ENCODE results near the gene MOK.
A peak's percentile ranks its signal among the peaks of the same experiment; 100 is the strongest.

MOK gene

GRCh38 chr14:102230481-102231210, 74.3 kb downstream of the MOK start:
- Histone ChIP-seq H3K23ac (ENCODE audit: low read length in 2 of 2) (peak overlapping the region in 1 of 2 experiments; percentile 35), H2BK120ac (ENCODE audit: low read depth, low read length) (no peak overlapping the region), H2BK5ac (ENCODE audit: low read depth, low read length, poor library complexity, severe bottlenecking) (no peak overlapping the region), H4K91ac (ENCODE audit: low read length) (no peak overlapping the region), H2AFZ (ENCODE audit: low read depth, low read length) (no peak overlapping the region), H2BK12ac (ENCODE audit: low read length in 2 of 2) (no peak overlapping the region), H2BK15ac (ENCODE audit: low read depth, poor library complexity, severe bottlenecking) (no peak overlapping the region), H3K14ac (ENCODE audit: low read length in 2 of 2) (no peak overlapping the region), H3K4ac (ENCODE audit: low read depth in 1 of 2, low read length in 2 of 2) (no peak overlapping the region), H2AK5ac (ENCODE audit: low read length, severe bottlenecking) (no peak overlapping the region), H3K27me3 (ENCODE audit: control insufficient read depth in 1 of 2, insufficient read depth in 1 of 2, low read length in 2 of 2) (no peaks in the 10 kb centered on the region), H3K27ac (ENCODE audit: low read length, poor library complexity, severe bottlenecking) (no peak overlapping the region), H3K18ac (ENCODE audit: low read depth in 1 of 2, low read length in 2 of 2) (no peak overlapping the region), H3K4me1 (ENCODE audit: control insufficient read depth, insufficient read depth, low read depth, low read length) (peaks cover 7% of the 10 kb centered on the region), H3K4me2 (ENCODE audit: low read length, poor library complexity, severe bottlenecking) (no peak overlapping the region), H3K9me3 (ENCODE audit: control insufficient read depth, low read length) (no peaks in the 10 kb centered on the region), H4K8ac (ENCODE audit: low read length) (peak overlapping the region; percentile 13), H3K9ac (ENCODE audit: low read length) (no peak overlapping the region), H3K79me1 (replicated peaks; ENCODE audit: low read length, poor library complexity, severe bottlenecking) (peaks cover 17% of the 10 kb centered on the region), H3K4me3 (ENCODE audit: insufficient read depth in 1 of 2, low read depth in 1 of 2, low read length in 2 of 2) (peak overlapping the region in 1 of 2 experiments; percentile 5), H3K36me3 (ENCODE audit: control insufficient read depth in 1 of 2, insufficient read depth in 2 of 2, low read depth in 1 of 2, low read length in 2 of 2) (peaks cover 37 to 71% of the 10 kb centered on the region in 2 experiments)
- 92% methylated on average over 22 of the region's 22 CpGs for WGBS
- DNase-seq: no peak

- Histone ChIP-seq H2AK5ac (ENCODE audit: low read length, severe bottlenecking) (no peak overlapping the region), H3K14ac (ENCODE audit: low read length in 2 of 2) (no peak overlapping the region), H3K9me3 (ENCODE audit: control insufficient read depth, low read length) (no peaks in the 10 kb centered on the region), H2BK15ac (ENCODE audit: low read depth, poor library complexity, severe bottlenecking) (no peak overlapping the region), H3K4me3 (ENCODE audit: insufficient read depth in 1 of 2, low read depth in 1 of 2, low read length in 2 of 2) (no peak overlapping the region), H3K23ac (ENCODE audit: low read length in 2 of 2) (no peak overlapping the region), H3K4ac (ENCODE audit: low read depth in 1 of 2, low read length in 2 of 2) (no peak overlapping the region), H2BK12ac (ENCODE audit: low read length in 2 of 2) (no peak overlapping the region), H3K27ac (ENCODE audit: low read length, poor library complexity, severe bottlenecking) (no peak overlapping the region), H3K27me3 (ENCODE audit: control insufficient read depth in 1 of 2, insufficient read depth in 1 of 2, low read length in 2 of 2) (no peaks in the 10 kb centered on the region), H3K36me3 (ENCODE audit: control insufficient read depth in 1 of 2, insufficient read depth in 2 of 2, low read depth in 1 of 2, low read length in 2 of 2) (peaks cover 39 to 72% of the 10 kb centered on the region in 2 experiments), H3K9ac (ENCODE audit: low read length) (no peak overlapping the region), H3K18ac (ENCODE audit: low read depth in 1 of 2, low read length in 2 of 2) (no peak overlapping the region), H2BK120ac (ENCODE audit: low read depth, low read length) (no peak overlapping the region), H3K4me1 (ENCODE audit: control insufficient read depth, insufficient read depth, low read depth, low read length) (peaks cover 10% of the 10 kb centered on the region), H3K79me1 (replicated peaks; ENCODE audit: low read length, poor library complexity, severe bottlenecking) (peaks cover 17% of the 10 kb centered on the region), H4K91ac (ENCODE audit: low read length) (no peak overlapping the region), H3K4me2 (ENCODE audit: low read length, poor library complexity, severe bottlenecking) (no peak overlapping the region), H4K8ac (ENCODE audit: low read length) (no peak overlapping the region), H2AFZ (ENCODE audit: low read depth, low read length) (no peak overlapping the region), H2BK5ac (ENCODE audit: low read depth, low read length, poor library complexity, severe bottlenecking) (no peak overlapping the region)
- WGBS: 99% methylated on average over 8 of the region's 9 CpGs
- DNase-seq: no peak
Measured at GRCh38 chr14:102229739-102230092, 75.2 kb downstream of the MOK start.

GRCh38 chr14:102229071-102229738, 75.8 kb downstream of the MOK start:
- Histone ChIP-seq H3K79me1 (replicated peaks; ENCODE audit: low read length, poor library complexity, severe bottlenecking) (peaks cover 17% of the 10 kb centered on the region), H3K36me3 (ENCODE audit: control insufficient read depth in 1 of 2, insufficient read depth in 2 of 2, low read depth in 1 of 2, low read length in 2 of 2) (peaks cover 44 to 72% of the 10 kb centered on the region in 2 experiments), H4K91ac (ENCODE audit: low read length) (no peak overlapping the region)

GRCh38 chr14:102227184-102227964, 77.6 kb downstream of the MOK start:
- H4K8ac ChIP-seq (ENCODE audit: low read length): no peak overlapping the region
- H2BK120ac ChIP-seq (ENCODE audit: low read depth, low read length): no peak overlapping the region
- no peak overlapping the region for H3K27ac ChIP-seq (ENCODE audit: low read length, poor library complexity, severe bottlenecking)
- no peak overlapping the region for H3K18ac ChIP-seq (ENCODE audit: low read depth in 1 of 2, low read length in 2 of 2)
- 91% methylated on average over 28 of the region's 28 CpGs for WGBS
- H4K91ac ChIP-seq (ENCODE audit: low read length): no peak overlapping the region
- H2BK12ac ChIP-seq (ENCODE audit: low read length in 2 of 2): no peak overlapping the region
- H3K9ac ChIP-seq (ENCODE audit: low read length): no peak overlapping the region
- H3K79me1 ChIP-seq (replicated peaks; ENCODE audit: low read length, poor library complexity, severe bottlenecking): peaks cover 22% of the 10 kb centered on the region
- no peak overlapping the region for H3K4me2 ChIP-seq (ENCODE audit: low read length, poor library complexity, severe bottlenecking)
- no peaks in the 10 kb centered on the region for H3K9me3 ChIP-seq (ENCODE audit: control insufficient read depth, low read length)
- no peaks in the 10 kb centered on the region for H3K27me3 ChIP-seq (ENCODE audit: control insufficient read depth in 1 of 2, insufficient read depth in 1 of 2, low read length in 2 of 2)
- peaks cover 10% of the 10 kb centered on the region for H3K4me1 ChIP-seq (ENCODE audit: control insufficient read depth, insufficient read depth, low read depth, low read length)
- no peak overlapping the region for H3K14ac ChIP-seq (ENCODE audit: low read length in 2 of 2)
- H2BK5ac ChIP-seq (ENCODE audit: low read depth, low read length, poor library complexity, severe bottlenecking): no peak overlapping the region
- no peak overlapping the region for H2AK5ac ChIP-seq (ENCODE audit: low read length, severe bottlenecking)
- no peak overlapping the region for H2BK15ac ChIP-seq (ENCODE audit: low read depth, poor library complexity, severe bottlenecking)
- H3K23ac ChIP-seq (ENCODE audit: low read length in 2 of 2): no peak overlapping the region
- no peak for DNase-seq
- H3K4me3 ChIP-seq (ENCODE audit: insufficient read depth in 1 of 2, low read depth in 1 of 2, low read length in 2 of 2): no peak overlapping the region
- peaks cover 33 to 69% of the 10 kb centered on the region in 2 experiments for H3K36me3 ChIP-seq (ENCODE audit: control insufficient read depth in 1 of 2, insufficient read depth in 2 of 2, low read depth in 1 of 2, low read length in 2 of 2)
- no peak overlapping the region for H2AFZ ChIP-seq (ENCODE audit: low read depth, low read length)
- H3K4ac ChIP-seq (ENCODE audit: low read depth in 1 of 2, low read length in 2 of 2): no peak overlapping the region

More at GRCh38 chr14:102229071-102229738, 75.8 kb downstream of the MOK start:
- Histone ChIP-seq H4K8ac (ENCODE audit: low read length) (no peak overlapping the region), H2BK5ac (ENCODE audit: low read depth, low read length, poor library complexity, severe bottlenecking) (no peak overlapping the region), H3K4me3 (ENCODE audit: insufficient read depth in 1 of 2, low read depth in 1 of 2, low read length in 2 of 2) (no peak overlapping the region), H3K4me2 (ENCODE audit: low read length, poor library complexity, severe bottlenecking) (no peak overlapping the region), H2BK15ac (ENCODE audit: low read depth, poor library complexity, severe bottlenecking) (no peak overlapping the region), H3K4ac (ENCODE audit: low read depth in 1 of 2, low read length in 2 of 2) (no peak overlapping the region), H2BK120ac (ENCODE audit: low read depth, low read length) (no peak overlapping the region), H3K27me3 (ENCODE audit: control insufficient read depth in 1 of 2, insufficient read depth in 1 of 2, low read length in 2 of 2) (no peaks in the 10 kb centered on the region), H3K27ac (ENCODE audit: low read length, poor library complexity, severe bottlenecking) (no peak overlapping the region), H2AK5ac (ENCODE audit: low read length, severe bottlenecking) (no peak overlapping the region), H3K9ac (ENCODE audit: low read length) (no peak overlapping the region), H3K14ac (ENCODE audit: low read length in 2 of 2) (no peak overlapping the region), H3K4me1 (ENCODE audit: control insufficient read depth, insufficient read depth, low read depth, low read length) (peaks cover 10% of the 10 kb centered on the region), H2BK12ac (ENCODE audit: low read length in 2 of 2) (no peak overlapping the region), H3K9me3 (ENCODE audit: control insufficient read depth, low read length) (no peaks in the 10 kb centered on the region), H3K18ac (ENCODE audit: low read depth in 1 of 2, low read length in 2 of 2) (no peak overlapping the region), H2AFZ (ENCODE audit: low read depth, low read length) (no peak overlapping the region), H3K23ac (ENCODE audit: low read length in 2 of 2) (no peak overlapping the region)
- no peak for DNase-seq
- 94% methylated on average over 43 of the region's 43 CpGs for WGBS
